Iris pigment epithelial cell (primary cell): Measurements from ENCODE around the gene NAALAD2.
"Not testable (repeated sequence)": the region's sequence is repeated elsewhere in the genome, so short reads cannot be mapped to it uniquely, and the experiment has no call there.

ENCODE experiments used
- DNase-seq: peaks from one replicate; pipeline ENCODE4 v3.0.0-alpha.2; 2011; ENCODE audit warnings: low read depth

NAALAD2 gene

GRCh38 chr11:90134478-90135003 is at the start of gene NAALAD2:
TSS of gene NAALAD2 (plus strand) at chr11:90134663. CDS start at chr11:90134759, 96 bp downstream.
- DNase-seq: peak; percentile 46

GRCh38 chr11:90085650-90086049 is 48.8 kb upstream of the NAALAD2 start, which contains the start of gene UBTFL1:
TSS of gene UBTFL1 (plus strand) at chr11:90085950. CDS start at chr11:90085950, 0 bp downstream.
- DNase-seq: not testable (repeated sequence)

DNA sequence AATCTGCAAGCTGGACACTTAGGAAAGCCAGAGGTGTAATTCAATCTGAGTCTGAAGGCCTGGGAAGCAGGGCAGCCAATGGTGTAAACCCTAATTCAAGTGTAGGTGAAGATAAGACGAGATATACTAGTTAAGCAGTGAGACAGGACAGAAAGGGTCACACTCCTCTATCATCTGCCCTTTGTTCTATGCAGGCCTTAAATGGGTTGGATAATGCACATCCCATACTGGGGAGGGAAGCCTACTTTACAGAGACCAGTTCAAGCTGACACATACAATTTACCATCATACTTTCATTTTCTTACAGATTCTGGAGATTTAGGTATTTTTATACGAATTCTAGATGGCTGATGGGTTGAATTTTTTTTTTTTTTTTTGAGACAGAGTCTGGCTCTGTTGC is 45.7 kb upstream of the NAALAD2 start:
- DNase-seq: not testable (repeated sequence)

DNA sequence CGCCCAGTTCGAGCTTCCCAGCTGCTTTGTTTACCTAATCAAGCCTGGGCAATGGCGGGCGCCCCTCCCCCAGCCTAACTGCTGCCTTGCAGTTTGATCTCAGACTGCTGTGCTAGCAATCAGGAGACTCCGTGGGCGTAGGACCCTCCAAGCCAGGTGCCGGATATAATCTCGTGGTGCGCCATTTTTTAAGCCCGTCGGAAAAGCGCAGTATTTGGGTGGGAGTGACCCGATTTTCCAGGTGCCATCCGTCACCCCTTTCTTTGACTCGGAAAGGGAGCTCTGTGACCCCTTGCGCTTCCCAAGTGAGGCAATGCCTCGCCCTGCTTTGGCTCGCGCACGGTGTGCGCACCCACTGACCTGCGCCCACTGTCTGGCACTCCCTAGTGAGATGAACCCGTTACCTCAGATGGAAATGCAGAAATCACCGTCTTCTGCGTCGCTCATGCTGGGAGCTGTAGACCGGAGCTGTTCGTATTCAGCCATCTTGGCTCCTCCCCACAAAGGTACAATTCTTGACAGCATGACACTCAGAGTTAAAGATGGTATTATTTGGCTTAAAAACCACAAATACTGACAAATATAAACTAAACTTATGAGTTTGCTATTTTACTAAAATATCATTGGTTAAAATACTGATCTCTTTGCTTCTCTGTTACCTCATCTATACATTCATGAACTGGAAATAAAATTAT is 39.1 kb upstream of the NAALAD2 start:
- DNase-seq: not testable (repeated sequence)

GRCh38 chr11:90098261-90098660 is 36.2 kb upstream of the NAALAD2 start:
- DNase-seq: not testable (repeated sequence)

GRCh38 chr11:90100431-90100830 is 34.0 kb upstream of the NAALAD2 start:
- DNase-seq: no peak

- DNase-seq: no peak
These were observed 20.9 kb upstream of the NAALAD2 start for GRCh38 chr11:90113541-90113940.

- no peak for DNase-seq
These were observed 14.3 kb upstream of the NAALAD2 start for GRCh38 chr11:90120191-90120590.

DNA sequence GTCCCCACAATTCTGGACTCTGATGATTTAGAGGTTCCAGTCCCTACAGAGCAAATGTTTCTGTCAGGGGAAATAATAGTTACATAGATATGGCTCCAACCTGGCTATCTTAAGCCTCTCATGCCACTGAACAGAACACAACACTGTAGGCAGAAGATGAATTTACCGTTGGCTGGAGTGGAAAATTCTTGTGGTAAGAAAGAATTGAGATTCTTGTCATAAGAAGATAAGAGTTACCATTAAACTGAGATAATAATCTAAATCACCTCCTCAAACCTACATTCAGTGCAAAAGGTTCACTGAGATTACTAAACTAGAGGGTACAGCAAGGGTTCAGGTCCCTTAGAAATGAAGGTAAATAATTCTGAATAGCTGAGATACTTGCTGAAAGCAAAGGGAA is 10.1 kb upstream of the NAALAD2 start:
- DNase-seq: peak; percentile 36

- DNase-seq: no peak
These were observed 9.5 kb upstream of the NAALAD2 start for GRCh38 chr11:90124946-90125345.

- no peak for DNase-seq
These were observed 644 bp upstream of the NAALAD2 start for GRCh38 chr11:90133560-90134477.

- DNase-seq: peak; percentile 7
These were observed 553 bp downstream of the NAALAD2 start for GRCh38 chr11:90135016-90135415.

DNA sequence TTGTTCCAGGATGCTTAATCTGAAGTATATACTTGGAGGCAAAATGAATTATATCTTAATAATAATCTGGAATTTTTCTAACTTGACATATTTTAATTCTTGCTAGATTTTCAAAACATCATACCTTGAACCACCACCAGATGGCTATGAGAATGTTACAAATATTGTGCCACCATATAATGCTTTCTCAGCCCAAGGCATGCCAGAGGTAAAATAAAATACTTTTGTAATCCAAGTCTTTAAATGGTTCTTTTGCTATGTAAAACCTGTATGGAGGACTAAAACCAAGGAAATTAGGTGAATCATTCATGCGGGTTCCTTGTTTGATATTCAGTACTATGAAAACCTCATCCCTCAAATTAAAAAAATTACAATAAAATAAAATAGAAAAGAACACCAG is 14.4 kb downstream of the NAALAD2 start:
- peak; percentile 7 for DNase-seq

DNA sequence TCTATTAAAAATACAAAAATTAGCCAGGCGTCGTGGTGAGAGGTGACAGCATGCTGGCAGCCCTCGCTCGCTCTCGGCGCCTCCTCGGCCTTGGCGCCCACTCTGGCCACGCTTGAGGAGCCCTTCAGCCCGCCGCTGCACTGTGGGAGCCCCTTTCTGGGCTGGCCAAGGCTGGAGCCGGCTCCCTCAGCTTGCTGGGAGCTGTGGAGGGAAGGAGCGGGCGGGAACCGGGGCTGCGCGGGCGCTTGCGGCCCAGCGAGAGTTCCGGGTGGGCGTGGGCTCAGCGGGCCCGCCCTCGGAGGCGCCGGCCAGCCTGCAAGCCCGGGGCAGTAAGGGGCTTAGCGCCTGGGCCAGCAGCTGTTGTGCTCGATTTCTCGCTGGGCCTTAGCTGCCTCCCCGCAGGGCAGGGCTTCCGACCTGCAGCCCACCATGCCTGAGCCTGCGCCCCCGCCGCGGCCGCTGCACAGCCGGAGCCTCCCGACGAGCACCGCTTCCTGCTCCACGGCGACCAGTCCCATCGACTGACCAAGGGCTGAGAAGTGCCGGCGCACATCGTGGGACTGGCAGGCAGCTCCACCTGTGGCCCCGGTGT is 32.6 kb downstream of the NAALAD2 start:
- not testable (repeated sequence) for DNase-seq

- not testable (repeated sequence) for DNase-seq
These were observed 33.2 kb downstream of the NAALAD2 start for GRCh38 chr11:90167704-90168103.

DNA sequence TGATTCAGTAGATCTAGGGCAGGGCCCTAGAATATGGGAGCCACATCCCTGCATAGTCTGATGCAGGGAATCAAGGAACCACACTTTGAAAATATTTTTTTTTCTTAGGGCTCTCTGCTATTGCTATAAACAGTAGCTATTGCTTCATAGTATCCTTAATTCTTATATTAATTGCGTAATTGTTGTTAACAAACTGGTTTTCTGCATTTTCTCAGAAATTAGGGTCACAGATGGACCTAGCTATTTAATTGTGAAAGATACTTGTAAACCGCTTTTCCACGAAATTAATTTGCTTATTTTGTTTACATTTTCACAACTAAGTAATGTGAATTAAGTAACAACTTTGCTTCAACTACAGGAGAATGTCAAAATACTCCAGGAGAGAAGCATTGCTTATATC is 34.1 kb downstream of the NAALAD2 start:
- DNase-seq: no peak

GRCh38 chr11:90171359-90171758 is 36.9 kb downstream of the NAALAD2 start:
- DNase-seq: no peak

DNA sequence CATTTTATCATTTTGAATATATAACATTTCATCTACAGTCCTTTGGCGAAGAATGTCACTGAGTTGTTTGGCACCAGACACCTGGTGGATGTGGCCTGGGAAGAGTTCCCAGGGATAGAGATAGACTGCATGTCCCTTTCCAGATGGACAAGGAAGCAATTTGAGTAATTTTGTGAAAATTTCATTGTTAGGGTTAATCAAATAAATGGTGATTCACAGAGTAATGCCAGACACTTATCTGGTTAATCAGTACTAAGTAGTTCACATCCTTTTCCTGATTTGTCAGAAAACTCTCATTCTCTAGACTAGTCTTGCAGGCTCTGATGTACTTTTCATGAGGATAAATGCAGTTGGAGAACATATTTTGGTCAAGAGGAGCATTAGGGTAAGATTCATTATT is 41.6 kb downstream of the NAALAD2 start:
- DNase-seq: no peak

DNA sequence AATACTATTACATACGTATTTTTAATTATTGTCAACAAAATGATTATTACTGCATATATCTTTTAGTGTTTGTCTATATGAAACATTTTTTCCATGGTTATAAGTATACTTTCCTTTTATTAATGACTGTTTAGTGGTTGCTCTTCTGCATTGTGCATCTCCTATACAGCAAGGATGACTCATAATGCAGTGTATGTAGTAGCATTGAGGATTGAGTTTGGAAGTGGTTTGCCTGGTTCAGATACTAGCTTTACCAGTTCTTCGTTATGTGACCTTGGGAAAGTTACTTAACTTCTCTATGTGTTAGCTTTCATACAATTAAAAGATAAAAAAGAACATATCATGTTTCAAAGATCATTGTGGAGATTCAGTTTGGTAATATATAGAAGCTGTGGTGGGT is 44.3 kb downstream of the NAALAD2 start:
- no peak for DNase-seq

GRCh38 chr11:90179923-90180322 is 45.5 kb downstream of the NAALAD2 start:
- DNase-seq: no peak

DNA sequence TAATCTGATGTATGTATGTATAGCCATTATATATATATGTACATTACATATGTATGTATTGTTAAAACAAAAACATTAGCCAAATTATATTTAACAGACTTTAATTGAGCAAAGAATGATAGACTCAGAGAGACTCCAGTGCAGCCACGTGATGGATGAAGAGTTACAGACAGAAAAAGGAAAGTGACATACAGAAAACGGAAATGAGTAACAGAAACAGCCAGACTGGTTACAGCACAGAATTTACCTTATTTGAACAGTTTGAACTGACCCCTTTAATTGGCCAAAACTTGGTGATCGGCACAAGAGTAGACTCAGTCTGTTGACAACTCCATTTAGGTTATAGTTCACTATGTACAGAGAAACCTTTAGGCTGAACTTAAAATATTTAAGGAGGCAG is 53.4 kb downstream of the NAALAD2 start:
- no peak for DNase-seq

- DNase-seq: no peak
These were observed 54.5 kb downstream of the NAALAD2 start for GRCh38 chr11:90189011-90189410.
